Lung microvascular endothelial cell (primary cell): ENCODE measurements around the gene PINLYP. TPM values are rescaled to one million over a fixed set of nuclear protein-coding genes. Genes with fewer than 3 reads are reported as not detected.

ENCODE experiments used
- DNase-seq, 2 donors: peaks; one replicate each; pipeline versions ENCODE4 v3.0.0 to v3.0.0-alpha.2; 2010; ENCODE audit warnings: low read depth in 2 of 2
- total RNA-seq: library from RNA; depleted of rRNA; stranded (reverse); fragments of >200 nt; gene quantifications from 2 replicates; pipeline ENCODE4 v1.2.1, GENCODE V29; 2014

The PINLYP gene
- total RNA-seq, 1 donor from 2014 or later, result 4.6 TPM

DNA sequence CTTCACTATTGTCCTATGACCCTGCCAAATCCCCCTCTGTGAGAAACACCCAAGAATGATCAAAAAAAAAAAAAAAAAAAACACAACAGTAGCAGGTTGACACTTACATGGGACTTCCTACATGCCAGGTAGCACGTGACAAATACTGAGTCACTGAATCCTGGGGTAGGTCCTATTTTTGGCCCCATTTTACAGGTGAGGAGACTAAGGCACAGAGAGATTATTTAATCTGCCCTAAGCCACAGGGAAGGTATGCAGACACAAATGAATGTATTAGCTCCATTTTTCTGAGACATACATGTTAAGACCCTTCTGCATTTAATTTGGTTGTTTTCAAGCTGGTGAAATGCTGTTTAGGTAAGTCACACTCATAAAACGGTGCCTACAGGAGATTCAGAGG lies 26.9 kb upstream of the PINLYP start:
- DNase-seq, result no peak

DNA sequence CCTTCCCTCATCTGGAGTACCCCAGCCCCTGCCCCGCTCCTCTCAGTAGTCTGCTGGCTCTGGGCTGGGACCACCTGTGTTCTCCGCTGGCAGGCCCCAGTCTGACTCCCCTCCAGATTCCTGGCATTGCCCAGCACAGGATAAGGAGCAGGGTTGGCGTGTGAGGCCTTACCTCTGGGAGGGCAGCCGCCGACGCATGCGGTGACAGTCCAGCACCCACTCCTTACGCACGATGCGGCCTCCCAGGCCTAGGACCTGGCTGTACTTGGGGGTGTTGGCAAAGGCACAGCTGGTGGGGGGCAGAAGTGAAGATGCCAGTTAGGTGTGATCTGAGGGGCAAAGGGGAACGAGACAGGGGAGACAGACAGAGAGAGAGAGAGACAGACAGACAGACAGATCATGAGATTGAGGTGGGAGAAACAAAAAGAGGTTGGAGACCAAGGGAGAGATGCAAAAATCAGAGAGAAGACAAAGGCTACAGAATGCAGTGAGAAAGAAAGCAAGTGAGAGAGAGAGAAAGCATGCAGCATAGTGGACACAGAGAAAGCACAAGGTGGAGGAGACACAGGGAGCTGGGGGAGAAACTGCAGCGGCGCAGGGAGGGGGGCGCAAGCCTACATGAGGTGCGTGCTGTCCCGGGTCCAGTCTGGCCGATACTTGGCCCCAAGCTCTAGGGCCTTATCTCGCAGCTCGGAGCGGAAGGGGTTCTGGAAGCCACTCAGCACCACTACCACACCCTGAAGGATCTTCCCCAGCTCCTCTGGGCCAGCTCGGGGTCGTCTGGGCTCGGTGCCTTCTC lies 24.0 kb upstream of the PINLYP start:
- no peak for DNase-seq

DNA sequence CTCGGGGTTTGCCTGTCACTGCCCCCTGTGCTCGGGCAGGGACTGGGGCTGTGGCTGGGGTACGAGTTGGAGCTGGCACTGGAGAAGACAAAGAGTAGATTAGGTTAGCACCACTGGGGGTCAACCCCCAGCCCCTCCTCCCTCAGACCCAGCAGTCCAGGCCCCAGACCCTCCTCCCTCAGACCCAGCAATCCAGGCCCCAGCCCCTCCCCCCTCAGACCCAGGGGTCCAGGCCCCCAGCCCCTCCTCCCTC lies 23.5 kb upstream of the PINLYP start:
- DNase-seq, result no peak

DNA sequence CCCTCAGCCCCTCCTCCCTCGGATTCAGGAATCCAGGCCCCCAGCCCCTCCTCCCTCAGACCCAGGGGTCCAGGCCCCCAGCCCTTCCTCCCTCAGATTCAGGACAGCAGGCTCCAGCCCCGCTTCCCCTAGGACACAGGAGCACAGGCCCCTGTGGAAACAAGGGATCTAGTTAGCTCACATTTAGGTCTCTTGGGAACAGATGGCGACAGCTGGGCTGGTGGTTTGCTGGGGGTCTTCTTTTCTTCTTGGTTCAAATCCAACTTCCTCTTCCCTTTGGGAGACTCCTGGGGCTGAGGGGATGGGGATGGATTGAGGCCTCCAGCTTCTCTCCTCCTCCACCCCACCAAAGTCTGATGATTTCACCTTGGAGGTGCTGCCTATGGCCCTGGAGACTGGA lies 23.0 kb upstream of the PINLYP start:
- no peak for DNase-seq

DNA sequence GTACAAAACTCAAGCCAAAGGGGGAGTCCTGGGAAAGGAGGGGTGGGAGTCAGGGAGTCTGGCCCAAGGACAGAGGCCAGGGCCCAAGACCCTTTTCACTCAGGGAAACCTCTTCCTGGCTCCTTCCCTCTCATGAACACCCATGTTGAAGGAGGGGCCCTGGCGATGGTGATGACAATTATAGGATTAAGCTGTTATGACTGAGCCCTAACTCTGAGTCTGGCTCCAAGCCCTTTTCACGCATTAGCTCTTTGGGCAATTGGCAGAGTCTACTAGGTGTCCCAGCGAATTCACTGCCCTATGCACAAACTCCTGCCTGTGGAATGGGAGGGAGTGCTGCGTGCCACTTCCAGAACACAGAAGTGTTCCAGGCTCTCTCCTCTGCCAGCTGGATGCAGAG lies 21.9 kb upstream of the PINLYP start:
- DNase-seq, result no peak

DNA sequence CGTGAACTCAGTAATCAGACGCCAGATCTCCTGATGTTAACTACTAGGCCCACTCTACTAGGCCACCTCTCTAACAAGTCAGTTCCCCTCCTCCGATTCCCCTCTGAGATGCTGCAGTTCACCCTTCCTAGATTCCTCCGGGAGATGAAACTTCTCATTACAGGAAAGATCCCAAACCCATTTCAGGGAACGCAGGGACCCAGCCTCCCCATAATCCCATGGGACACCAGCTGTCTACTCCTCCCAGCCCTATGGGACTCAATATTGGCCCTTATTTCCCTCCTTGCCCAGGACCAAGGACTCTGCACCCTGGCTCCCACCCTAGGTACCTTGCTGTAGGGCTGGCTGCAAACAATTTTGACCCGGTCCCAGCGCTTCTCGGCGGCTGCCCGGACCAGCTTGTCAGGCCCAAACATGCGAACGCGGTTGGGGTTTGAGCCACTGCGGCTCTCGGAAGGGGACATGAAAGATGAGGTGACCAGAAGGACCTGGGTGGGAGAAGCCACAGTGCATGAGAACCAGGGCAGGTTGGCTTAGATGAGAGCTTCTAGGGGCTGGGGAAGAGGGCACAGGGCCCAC lies 21.2 kb upstream of the PINLYP start:
- DNase-seq, result no peak

DNA sequence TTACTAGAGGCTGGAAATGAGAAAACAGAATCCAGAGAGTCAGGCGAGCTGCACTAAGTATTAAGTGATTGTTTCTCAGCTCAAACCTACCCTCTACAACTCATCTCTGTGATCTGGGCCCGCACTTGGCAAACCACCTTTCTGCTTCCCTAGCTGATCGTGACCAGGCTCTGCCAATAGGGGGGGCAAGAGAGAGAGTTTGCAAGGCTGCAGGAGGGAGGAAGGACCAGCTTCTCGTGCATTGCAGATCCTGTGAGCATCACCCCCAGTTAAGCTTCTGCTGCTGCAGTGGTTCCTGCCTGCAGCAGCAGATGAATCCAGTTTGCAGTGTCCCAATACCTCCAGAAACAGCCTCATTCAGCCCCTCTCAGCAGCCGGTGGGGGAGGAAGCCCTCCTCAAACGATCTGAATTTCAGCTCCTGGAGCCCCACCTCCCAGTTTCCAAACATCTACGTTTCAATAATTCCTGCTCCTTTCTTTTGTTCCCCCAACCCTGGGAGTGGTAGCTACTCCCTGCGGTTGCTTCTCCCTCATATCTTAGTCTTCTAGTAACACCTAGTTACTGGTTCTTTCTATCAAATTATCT lies 20.3 kb upstream of the PINLYP start:
- peak; percentile 82 to 84 for DNase-seq

DNA sequence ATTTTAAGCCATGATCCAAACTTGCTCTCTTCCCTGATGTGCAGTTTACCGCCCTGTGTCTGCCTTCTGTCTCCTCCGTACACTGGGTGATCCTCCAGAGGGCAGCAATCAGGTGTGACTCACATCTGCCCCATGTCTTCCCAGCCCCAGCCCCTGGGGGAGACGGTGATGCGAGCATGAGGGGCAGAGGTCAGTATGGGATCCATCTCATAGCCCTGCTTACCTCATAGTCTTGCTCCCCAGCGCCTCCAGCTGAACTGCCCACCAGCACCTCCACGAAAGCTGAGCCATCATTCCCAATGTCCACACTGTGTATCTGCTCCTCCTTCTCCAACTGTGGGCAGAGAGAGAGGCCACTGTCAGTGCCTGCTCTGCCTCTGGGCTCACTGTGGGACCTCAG lies 14.9 kb upstream of the PINLYP start:
- peak in 1 of 2 donors; percentile 34 for DNase-seq

DNA sequence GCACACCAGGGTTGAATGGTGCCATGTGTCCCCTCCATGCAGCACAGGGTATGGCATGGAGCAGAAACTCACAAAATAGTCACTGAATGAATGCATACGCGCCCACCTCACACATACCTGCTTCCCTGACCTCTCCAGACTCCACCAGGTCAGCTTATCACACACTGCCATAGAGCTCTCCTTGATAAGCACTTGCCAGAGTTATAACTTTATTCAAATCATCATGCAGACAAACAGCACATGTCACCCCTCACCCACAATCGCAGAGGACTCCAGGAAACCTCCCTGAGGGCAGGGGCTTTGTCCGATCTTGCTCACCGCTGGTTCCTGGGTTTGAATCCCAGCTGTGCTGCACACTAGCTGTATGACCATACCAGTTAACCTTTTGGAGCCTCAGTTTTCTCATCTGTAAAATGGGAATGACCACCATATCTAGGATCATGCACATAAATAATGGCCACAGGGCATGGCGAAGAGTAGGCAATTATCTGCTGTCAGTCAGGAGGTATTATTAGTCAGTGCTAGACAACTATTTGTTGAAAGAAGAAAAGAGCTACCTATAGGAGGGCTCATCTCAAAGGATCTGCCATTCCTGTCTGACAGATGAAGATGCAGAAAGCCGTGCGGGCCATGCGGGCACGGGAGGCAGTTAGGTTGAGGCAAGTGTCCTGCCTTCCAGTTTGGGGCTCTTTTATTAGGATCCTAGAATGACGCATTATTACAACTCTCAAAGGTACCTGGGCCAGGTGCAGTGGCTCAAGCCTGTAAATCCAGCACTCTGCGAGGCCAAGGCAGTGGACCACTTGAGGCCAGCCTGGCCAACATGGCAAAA lies 14.2 kb upstream of the PINLYP start:
- no peak for DNase-seq

DNA sequence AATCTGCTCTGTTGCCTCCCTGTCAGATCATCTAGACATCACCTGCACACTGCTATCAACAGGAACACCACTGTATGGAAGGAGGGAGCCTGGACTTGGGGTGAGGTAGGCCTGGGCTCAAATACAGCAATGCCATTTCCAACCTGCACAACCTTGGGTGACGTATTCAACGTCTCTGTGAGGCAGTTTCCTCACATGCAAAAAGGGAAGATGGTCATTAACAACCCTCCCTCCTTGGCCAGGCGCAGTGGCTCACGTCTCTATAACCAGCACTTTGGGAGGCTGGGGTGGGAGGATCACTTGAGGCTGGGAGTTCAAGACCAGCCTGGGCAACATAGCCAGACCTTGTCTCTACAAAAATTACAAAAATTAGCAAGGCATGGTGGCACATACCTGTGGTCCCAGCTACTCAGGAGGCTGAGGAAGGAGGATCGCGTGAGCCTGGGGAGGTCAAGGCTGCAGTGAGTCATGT lies 13.3 kb upstream of the PINLYP start:
- DNase-seq, result no peak

DNA sequence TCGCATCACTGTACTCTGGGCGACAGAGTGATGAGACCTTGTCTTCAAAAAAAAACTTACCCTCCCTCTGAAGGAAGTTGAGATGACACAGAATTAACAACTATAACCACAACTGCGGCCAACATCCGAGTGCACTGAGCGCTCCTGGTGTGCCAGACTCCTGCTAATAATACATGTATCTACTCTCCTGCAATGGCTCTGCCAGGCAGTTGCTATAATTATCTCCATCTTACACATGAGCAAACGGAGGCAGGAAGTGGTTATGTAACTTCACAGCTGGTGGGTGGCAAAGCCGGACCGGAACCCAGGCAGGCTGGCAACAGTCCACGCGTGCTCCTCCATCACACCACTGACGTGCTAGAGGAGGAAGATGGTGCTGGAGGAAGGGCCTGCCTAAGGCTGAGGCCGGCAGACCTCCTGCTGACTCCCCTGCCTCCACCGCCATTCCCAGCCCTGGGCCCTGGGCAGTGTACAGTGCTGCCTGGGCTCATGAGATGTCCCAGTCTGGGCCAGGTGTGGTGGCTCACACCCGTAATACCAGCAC lies 12.8 kb upstream of the PINLYP start:
- DNase-seq, result peak; percentile 66 to 89

DNA sequence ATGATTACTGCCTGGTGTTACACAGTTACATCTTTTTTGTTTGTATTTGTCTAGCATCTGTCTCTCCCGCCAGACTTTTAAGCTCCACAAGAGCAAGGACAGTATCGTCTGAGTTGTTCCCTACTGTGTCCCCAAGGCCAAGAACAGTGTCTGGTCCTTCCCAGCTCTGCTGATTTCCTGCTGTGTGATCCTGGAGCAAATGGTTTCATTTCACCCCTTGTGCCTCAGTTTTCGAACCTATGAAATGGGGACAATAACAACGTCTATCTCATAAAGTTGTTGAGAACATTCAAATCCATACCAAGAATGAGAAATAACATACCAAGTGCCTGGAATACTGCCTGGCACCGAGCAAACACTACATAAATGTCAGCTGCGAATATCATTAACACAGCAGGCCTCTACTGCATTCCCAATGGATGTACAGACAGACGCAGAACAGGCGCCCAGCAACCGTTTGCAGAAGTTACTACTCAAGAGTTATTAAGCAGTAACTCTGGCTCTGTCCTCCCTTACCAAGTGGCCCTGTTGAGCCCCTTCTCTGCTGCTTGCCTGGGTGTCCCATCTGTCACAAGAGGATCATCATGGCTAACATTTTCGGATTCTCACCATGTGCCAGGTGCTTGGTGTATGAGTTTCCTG lies 11.7 kb upstream of the PINLYP start:
- DNase-seq, result no peak

DNA sequence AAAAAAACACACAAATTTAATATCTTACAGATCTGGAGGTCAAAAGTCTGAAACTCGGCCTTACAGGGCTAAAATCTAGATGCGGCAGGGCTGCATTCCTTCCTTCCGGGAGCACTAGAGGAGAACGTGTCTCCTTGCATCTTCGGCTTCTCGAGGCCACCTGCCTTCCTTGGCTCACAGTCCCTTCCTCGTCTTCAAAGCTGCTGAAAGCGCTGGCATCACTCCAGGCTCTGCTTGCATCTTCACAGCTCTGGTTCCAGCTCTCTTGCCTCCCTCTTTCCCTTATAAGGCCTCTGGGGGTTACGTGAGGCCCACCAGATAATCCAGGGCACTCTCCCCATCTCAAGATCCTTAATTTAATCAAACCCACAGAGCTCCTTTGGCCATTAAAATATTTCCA lies 10.8 kb upstream of the PINLYP start:
- DNase-seq, result no peak

DNA sequence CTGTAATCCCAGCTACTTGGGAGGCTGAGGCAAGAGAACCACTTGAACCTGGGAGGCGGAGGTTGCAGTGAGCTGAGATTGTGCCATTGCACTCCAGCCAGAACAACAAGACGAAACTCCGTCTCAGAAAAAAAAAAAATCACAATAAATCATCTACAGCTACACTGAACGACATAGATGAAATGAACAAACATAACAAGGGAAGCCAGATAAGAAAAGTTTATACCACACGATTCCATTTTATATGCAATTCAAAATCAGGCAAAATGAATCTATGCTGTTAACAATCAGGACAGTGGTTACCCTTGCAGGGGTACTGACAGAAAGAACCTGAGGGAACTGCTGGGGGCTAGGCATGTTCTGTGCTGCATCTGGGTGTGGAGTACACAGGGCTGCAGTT lies 5.9 kb upstream of the PINLYP start:
- DNase-seq, result no peak

DNA sequence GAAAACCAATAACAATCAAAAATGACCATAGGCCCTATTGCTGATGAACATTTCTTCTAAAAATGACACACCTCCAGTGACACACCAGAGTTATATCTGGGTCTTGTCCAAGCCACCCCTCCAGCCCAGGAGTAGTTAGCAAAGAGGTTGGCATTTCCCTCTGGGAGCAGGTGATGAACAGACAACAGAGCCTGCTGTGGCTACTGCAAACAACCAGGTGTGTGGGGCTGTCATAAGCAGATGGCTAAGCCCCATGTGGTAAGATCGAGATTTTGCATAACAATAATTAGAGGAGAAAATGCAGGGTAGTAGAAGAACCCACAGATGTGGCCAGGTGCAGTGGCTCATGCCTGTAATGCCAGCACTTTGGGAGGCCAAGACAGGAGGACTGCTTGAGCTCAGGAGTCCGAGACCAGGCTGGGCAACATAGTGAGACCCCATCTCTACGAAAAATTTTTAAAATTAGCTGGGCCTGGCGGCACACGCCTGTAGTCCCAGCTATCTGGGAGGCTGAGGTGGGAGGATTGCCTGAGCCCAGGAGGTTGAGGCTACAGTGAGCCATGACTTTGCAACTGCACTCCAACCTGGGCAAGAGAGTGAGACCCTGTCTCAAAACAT lies 5.3 kb upstream of the PINLYP start:
- DNase-seq, result no peak

DNA sequence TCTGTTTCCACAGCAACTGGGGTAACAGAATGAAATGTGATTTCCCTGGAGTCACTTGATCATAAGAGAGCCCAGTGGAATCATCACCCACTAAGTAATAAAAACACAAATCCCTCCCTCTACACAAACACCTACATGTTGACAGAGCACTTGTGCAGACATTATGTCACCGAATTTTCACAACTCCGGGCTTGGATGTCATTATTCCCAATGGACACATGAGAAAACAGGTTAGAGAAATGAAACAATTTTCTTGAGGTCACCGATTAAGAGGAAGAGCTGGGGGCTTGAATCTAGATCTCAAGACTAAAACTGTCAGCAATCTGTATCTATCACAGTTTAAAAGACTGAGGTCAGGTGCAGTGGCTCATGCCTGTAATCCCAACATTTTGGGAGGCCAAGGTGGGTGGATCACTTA lies 3.4 kb upstream of the PINLYP start:
- no peak for DNase-seq

DNA sequence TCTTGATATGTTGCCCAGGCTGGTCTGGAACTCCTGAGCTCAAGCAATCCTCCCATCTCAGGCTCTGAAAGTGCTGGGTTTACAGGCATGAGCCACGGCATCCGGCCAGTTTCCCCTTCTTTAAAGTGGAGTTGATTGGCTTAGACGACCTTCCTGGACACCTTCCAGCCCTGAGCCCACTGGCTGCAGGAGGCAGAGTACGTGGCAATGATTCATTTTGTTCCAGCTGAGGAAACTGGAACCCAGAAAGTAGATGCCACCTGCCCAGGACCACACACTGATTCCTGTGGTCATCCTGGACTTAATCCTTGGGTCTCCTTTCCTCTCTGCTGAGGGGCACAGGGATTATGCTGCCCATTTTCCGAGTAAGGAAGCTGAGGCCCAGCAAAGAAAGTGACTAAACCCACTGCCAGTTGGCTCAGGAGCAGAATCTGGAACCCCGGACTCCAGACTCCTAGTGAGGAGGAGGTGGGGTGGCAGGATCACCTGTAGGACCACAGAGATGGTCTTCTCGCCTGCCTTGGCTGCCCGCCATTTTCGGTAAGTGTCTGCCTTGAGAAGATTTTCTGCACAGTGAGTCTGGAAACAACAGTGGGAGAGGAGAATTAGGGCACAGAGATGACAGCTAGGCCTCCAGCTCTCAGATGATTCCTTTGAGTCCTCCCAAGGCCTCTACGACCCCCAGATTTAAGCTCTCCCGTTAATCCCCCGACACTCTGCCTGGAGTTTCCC lies 1.0 kb upstream of the PINLYP start:
- peak; percentile 53 to 94 for DNase-seq

DNA sequence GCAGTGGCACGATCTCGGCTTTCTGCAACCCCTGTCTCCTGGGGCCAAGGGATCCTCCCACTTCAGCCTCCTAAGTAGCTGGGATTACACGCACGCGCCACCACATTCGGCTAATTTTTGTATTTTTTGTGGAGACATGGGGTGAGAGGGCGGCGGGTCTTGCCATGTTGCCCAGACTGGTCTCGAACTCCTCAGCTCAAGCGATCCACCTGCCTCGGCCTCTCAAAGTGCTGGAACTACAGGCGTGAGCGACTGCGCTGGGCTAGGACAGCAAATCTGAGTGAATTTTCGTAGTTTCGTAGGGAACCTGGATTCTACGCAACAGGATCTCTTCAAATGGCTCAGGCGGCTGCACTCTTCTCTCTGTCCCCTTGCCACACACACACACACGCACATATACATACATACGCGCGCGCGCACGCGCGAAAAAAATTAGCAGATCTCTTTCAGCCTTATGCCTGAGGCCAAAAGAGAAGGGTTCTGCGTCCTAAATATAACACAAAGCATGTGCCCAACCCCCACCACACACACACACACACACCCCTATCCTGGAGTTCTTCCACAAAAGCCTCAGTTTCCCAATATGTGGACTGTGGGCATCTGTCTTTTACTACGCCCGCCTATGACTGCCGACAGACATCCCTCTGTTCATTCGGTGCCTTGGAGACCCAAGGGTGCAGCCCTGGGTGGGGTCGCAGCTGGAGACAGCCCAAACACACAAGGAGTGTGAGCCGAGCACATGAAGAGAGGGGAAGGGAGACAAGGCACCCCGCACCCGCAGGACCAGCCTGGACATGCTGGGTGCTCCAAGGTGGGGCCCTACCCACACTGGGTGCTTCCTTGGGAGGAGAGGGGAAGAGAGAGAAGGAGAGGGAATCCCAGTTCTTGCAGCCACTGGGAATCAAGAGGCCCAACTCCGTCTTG lies 616 bp downstream of the PINLYP start:
- no peak for DNase-seq

DNA sequence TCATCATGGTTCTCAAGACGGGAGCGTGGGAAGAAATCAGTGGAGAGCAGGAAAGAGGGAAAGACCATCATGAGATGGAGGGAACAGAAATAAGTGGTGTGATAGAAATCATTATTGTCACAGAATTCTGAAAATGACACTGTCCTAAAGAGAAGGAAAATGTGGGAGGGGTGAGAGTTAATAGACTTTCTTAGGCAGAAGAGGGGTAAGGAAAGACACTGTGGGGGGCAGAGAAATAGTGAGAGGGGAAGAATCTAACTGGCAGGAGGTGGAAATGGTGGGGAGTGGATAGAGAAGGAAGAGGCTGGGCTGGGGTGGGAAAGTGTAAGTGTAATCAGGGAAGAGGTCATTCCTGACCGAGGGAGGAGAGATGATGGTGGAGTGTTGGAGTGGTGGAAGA lies 3.2 kb downstream of the PINLYP start:
- no peak for DNase-seq
